SK-N-SH treated with all-trans-retinoic acid at 6 μM for 48 hours (cell line): ENCODE data around the gene PRLH.

Experiments
- ATAC-seq: fragments of 200-7000 bp; cut with Tn5 transposase; 3 replicates; pipeline ENCODE4 v1.9.1; 2020; ENCODE audit warnings: mild to moderate bottlenecking, moderate library complexity
- BACH2 ChIP-seq: fragments of 250-450 bp; sonication (Bioruptor Pico); IDR thresholded peaks from 2 replicates; pipeline ENCODE4 v1.9.0; 2021; ENCODE audit warnings: mild to moderate bottlenecking, borderline replicate concordance
- CSDC2 ChIP-seq: fragments of 250-450 bp; sonication (Bioruptor Pico); IDR thresholded peaks from 2 replicates; pipeline ENCODE4 v1.5.0; 2020; ENCODE audit warnings: mild to moderate bottlenecking, moderate library complexity
- ESRRG ChIP-seq: fragments of 250-450 bp; sonication (Bioruptor Pico); IDR thresholded peaks from 2 replicates; pipeline ENCODE4 v1.6.1; 2021; ENCODE audit warnings: mild to moderate bottlenecking
- GLIS3 ChIP-seq: fragments of 250-450 bp; sonication (Bioruptor Pico); IDR thresholded peaks from 2 replicates; pipeline ENCODE4 v1.5.0; 2020; ENCODE audit warnings: mild to moderate bottlenecking, moderate library complexity
- ISL1 ChIP-seq: fragments of 250-450 bp; sonication (Bioruptor Pico); IDR thresholded peaks from 2 replicates; pipeline ENCODE4 v2.1.2; 2022; ENCODE audit warnings: mild to moderate bottlenecking, moderate library complexity
- OSR1 ChIP-seq: fragments of 250-450 bp; sonication (Bioruptor Pico); IDR thresholded peaks from 2 replicates; pipeline ENCODE4 v1.8.0; 2022; ENCODE audit warnings: moderate library complexity, mild to moderate bottlenecking, inconsistent platforms
- PPARA ChIP-seq: fragments of 250-450 bp; sonication (Bioruptor Pico); IDR thresholded peaks from 2 replicates; pipeline ENCODE4 v1.5.0; 2020; ENCODE audit warnings: mild to moderate bottlenecking, borderline replicate concordance
- RARB ChIP-seq: fragments of 250-450 bp; sonication (Bioruptor Pico); IDR thresholded peaks from 2 replicates; pipeline ENCODE4 v1.8.0; 2021; ENCODE audit warnings: mild to moderate bottlenecking, moderate library complexity
- TCF4 ChIP-seq: fragments of 250-450 bp; sonication (Bioruptor Pico); IDR thresholded peaks from 2 replicates; pipeline ENCODE4 v1.8.0; 2021; ENCODE audit warnings: mild to moderate bottlenecking, moderate library complexity, borderline replicate concordance
- TOX ChIP-seq: fragments of 250-450 bp; sonication (Bioruptor Pico); IDR thresholded peaks from 2 replicates; pipeline ENCODE4 v1.8.0; 2021; ENCODE audit warnings: mild to moderate bottlenecking, moderate library complexity, borderline replicate concordance
- ZC3H10 ChIP-seq: fragments of 250-450 bp; sonication (Bioruptor Pico); IDR thresholded peaks from 2 replicates; pipeline ENCODE4 v1.5.1; 2021; ENCODE audit warnings: mild to moderate bottlenecking, moderate library complexity
- ZFP3 ChIP-seq: fragments of 250-450 bp; sonication (Bioruptor Pico); IDR thresholded peaks from 2 replicates; pipeline ENCODE4 v1.5.0; 2020; ENCODE audit warnings: mild to moderate bottlenecking, moderate library complexity
- ZFP30 ChIP-seq: fragments of 450-650 bp; formaldehyde crosslinking; IDR thresholded peaks from 2 replicates; pipeline ENCODE4 v1.5.0; 2022; ENCODE audit warnings: mild to moderate bottlenecking, moderate library complexity
- ZNF565 ChIP-seq: fragments of 450-650 bp; formaldehyde crosslinking; conservative IDR thresholded peaks from 2 replicates; pipeline ENCODE4 v1.5.0; 2020; ENCODE audit warnings: low read depth, mild to moderate bottlenecking, moderate library complexity
- ZNF70 ChIP-seq: fragments of 450-650 bp; formaldehyde crosslinking; IDR thresholded peaks from 2 replicates; pipeline ENCODE4 v1.5.0; 2020; ENCODE audit warnings: mild to moderate bottlenecking, moderate library complexity
- ZNF8 ChIP-seq: fragments of 450-650 bp; formaldehyde crosslinking; IDR thresholded peaks from 2 replicates; pipeline ENCODE4 v1.5.0; 2020; ENCODE audit warnings: mild to moderate bottlenecking, moderate library complexity
- TF ChIP-seq, protein P1 (sequence below): fragments of 250-450 bp; sonication (Bioruptor Pico); IDR thresholded peaks from 2 replicates; pipeline ENCODE4 v1.8.0; 2021; ENCODE audit warnings: low read depth, mild to moderate bottlenecking, moderate library complexity, borderline replicate concordance
- TF ChIP-seq, protein P2 (sequence below): fragments of 250-450 bp; sonication (Bioruptor Pico); IDR thresholded peaks from 2 replicates; pipeline ENCODE4 v1.5.1; 2020; ENCODE audit warnings: low read depth, mild to moderate bottlenecking, moderate library complexity
- TF ChIP-seq, protein P3 (sequence below): fragments of 250-450 bp; sonication (Bioruptor Pico); IDR thresholded peaks from 2 replicates; pipeline ENCODE4 v1.5.1; 2021; ENCODE audit warnings: mild to moderate bottlenecking, moderate library complexity
- TF ChIP-seq, protein P4 (sequence below): fragments of 250-450 bp; sonication (Bioruptor Pico); IDR thresholded peaks from 2 replicates; pipeline ENCODE4 v1.8.0; 2020; ENCODE audit warnings: mild to moderate bottlenecking, moderate library complexity, borderline replicate concordance

PRLH gene

DNA sequence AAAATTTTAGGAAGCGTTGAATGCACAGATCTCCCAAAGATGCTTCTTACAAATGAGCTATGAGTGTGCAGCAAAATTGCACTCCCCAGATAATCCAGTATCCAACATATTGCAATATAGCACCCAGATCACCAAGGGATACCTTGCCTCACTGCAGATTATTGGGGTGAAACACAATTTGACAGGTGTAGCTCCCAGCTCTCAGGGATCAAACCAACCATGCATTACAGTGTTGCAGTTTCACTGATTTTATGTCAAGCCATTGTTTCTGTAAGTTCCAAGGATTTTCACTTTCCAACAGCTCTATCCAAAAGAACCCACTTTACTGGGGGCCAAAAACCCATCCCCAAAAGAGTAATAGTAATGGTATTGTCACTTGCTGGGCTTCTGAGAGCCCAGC, 10.8 kb upstream of the PRLH start:
- ATAC-seq, result no peak
- TF ChIP-seq ZFP30 (CRISPR knock-in tag) (no peak), ISL1 (CRISPR knock-in tag) (no peak), CSDC2 (CRISPR knock-in tag) (no peak), RARB (CRISPR knock-in tag) (no peak), ZFP3 (CRISPR knock-in tag) (no peak), ZC3H10 (CRISPR knock-in tag) (no peak), OSR1 (CRISPR knock-in tag) (no peak), PPARA (no peak)
- TF ChIP-seq, protein P1, sequence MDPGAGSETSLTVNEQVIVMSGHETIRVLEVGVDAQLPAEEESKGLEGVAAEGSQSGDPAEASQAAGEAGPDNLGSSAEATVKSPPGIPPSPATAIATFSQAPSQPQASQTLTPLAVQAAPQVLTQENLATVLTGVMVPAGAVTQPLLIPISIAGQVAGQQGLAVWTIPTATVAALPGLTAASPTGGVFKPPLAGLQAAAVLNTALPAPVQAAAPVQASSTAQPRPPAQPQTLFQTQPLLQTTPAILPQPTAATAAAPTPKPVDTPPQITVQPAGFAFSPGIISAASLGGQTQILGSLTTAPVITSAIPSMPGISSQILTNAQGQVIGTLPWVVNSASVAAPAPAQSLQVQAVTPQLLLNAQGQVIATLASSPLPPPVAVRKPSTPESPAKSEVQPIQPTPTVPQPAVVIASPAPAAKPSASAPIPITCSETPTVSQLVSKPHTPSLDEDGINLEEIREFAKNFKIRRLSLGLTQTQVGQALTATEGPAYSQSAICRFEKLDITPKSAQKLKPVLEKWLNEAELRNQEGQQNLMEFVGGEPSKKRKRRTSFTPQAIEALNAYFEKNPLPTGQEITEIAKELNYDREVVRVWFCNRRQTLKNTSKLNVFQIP, result no peak
- TF ChIP-seq, protein P2, sequence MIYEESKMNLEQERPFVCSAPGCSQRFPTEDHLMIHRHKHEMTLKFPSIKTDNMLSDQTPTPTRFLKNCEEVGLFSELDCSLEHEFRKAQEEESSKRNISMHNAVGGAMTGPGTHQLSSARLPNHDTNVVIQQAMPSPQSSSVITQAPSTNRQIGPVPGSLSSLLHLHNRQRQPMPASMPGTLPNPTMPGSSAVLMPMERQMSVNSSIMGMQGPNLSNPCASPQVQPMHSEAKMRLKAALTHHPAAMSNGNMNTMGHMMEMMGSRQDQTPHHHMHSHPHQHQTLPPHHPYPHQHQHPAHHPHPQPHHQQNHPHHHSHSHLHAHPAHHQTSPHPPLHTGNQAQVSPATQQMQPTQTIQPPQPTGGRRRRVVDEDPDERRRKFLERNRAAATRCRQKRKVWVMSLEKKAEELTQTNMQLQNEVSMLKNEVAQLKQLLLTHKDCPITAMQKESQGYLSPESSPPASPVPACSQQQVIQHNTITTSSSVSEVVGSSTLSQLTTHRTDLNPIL (CRISPR knock-in tag), result no peak

DNA sequence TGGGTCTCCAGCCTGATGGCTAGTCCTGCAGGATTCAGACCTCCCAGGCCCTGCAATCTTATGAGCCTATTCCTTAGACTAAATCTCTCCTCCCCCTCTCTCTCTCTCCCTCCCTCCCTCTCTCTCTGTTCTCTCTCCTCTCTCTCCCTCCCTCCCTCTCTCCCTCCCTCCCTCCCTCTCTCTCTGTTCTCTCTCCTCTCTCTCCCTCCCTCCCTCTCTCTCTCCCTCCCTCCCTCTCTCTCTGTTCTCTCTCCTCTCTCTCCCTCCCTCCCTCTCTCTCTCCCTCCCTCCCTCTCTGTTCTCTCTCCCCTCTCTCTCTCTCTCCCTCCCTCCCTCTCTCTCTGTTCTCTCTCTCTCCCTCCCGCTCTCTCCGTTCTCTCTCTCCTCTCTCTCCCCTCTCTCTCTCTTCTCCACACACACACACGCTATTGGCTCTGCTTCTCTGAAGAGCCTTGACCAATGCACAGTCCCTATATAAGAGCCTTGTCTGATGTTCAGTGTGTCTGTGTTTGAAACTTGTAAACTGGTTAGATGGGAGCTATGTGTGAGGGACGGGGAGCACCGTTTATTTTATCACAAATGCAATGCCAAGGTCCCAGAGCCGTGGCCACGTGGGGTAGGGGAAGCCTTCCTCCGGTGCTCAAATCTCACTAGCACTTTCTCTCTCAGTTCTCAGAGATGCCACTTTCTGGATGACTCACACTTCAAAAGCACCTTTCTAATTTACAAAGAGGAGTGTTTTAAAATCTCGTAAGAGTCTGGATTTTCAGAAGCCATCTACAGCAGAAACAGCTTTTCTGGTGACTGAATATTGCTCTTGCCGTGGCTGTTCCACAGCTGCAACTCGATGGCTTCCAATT, 9.4 kb upstream of the PRLH start:
- no peak for ATAC-seq
- TF ChIP-seq TOX (CRISPR knock-in tag), result no peak

DNA sequence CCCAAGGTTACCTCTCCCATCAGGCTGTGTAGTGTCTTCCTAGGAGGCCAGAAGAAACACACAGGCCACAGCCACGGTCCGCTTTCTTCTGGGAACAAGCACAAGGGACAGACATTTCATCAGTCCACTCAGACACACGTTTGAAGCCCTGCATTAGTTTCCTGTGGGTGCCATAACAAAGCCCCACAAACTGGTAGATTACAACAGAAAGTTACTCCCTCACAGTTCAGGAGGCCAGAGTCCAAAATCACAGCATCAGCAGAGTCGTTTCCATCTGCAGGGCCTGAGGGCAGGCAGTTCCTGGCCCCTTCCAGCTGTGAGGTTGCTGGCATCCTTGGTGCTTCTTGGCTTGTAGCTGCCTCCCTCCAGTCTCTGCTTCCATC, 8.8 kb upstream of the PRLH start:
- ATAC-seq, result no peak
- TF ChIP-seq BACH2 (CRISPR knock-in tag) (no peak), ZNF8 (CRISPR knock-in tag) (no peak), PPARA (no peak), ZNF70 (CRISPR knock-in tag) (no peak), ZFP3 (CRISPR knock-in tag) (no peak), TOX (CRISPR knock-in tag) (no peak), ISL1 (CRISPR knock-in tag) (no peak), TCF4 (CRISPR knock-in tag) (no peak), ZNF565 (CRISPR knock-in tag) (no peak), ESRRG (CRISPR knock-in tag) (no peak), OSR1 (CRISPR knock-in tag) (no peak), CSDC2 (CRISPR knock-in tag) (no peak), GLIS3 (no peak)
- TF ChIP-seq, protein P3, sequence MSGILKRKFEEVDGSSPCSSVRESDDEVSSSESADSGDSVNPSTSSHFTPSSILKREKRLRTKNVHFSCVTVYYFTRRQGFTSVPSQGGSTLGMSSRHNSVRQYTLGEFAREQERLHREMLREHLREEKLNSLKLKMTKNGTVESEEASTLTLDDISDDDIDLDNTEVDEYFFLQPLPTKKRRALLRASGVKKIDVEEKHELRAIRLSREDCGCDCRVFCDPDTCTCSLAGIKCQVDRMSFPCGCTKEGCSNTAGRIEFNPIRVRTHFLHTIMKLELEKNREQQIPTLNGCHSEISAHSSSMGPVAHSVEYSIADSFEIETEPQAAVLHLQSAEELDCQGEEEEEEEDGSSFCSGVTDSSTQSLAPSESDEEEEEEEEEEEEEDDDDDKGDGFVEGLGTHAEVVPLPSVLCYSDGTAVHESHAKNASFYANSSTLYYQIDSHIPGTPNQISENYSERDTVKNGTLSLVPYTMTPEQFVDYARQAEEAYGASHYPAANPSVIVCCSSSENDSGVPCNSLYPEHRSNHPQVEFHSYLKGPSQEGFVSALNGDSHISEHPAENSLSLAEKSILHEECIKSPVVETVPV (CRISPR knock-in tag), result no peak
- TF ChIP-seq, protein P1, result no peak
- TF ChIP-seq, protein P2 (CRISPR knock-in tag), result no peak
- TF ChIP-seq, protein P4, sequence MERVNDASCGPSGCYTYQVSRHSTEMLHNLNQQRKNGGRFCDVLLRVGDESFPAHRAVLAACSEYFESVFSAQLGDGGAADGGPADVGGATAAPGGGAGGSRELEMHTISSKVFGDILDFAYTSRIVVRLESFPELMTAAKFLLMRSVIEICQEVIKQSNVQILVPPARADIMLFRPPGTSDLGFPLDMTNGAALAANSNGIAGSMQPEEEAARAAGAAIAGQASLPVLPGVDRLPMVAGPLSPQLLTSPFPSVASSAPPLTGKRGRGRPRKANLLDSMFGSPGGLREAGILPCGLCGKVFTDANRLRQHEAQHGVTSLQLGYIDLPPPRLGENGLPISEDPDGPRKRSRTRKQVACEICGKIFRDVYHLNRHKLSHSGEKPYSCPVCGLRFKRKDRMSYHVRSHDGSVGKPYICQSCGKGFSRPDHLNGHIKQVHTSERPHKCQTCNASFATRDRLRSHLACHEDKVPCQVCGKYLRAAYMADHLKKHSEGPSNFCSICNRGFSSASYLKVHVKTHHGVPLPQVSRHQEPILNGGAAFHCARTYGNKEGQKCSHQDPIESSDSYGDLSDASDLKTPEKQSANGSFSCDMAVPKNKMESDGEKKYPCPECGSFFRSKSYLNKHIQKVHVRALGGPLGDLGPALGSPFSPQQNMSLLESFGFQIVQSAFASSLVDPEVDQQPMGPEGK, result no peak
- TF ChIP-seq, all 23 proteins: peak for 0
